Spinal cord (tissue), 10 donors: ENCODE results near the gene SLC38A6. TPM values are rescaled to one million over a fixed set of nuclear protein-coding genes. Genes with fewer than 3 reads are reported as not detected.

Experiments used
- DNase-seq, 6 donors: peaks; one replicate each; pipeline versions ENCODE4 v3.0.0 to v3.0.0-alpha.2; 2013 to 2015; ENCODE audit warnings: low spot score in 6 of 6, low read depth in 4 of 6
- H3K27ac ChIP-seq: one replicate; pipeline ENCODE4 v1.5.1; 2013; ENCODE audit warnings: low read depth, low read length, control low read depth
- H3K27me3 ChIP-seq: one replicate; pipeline ENCODE4 v1.6.1; 2013; ENCODE audit warnings: low read length; ENCODE audit not compliant: control insufficient read depth, insufficient read depth
- H3K36me3 ChIP-seq: one replicate; pipeline ENCODE4 v1.6.1; 2013; ENCODE audit warnings: low read length; ENCODE audit not compliant: control insufficient read depth, insufficient read depth
- H3K4me1 ChIP-seq: one replicate; pipeline ENCODE4 v1.6.1; 2013; ENCODE audit warnings: low read length; ENCODE audit not compliant: control insufficient read depth, insufficient read depth
- H3K4me3 ChIP-seq: one replicate; pipeline ENCODE4 v1.5.1; 2013; ENCODE audit warnings: low read depth, low read length, control low read depth
- H3K9me3 ChIP-seq: one replicate; pipeline ENCODE4 v1.6.1; 2013; ENCODE audit warnings: low read length; ENCODE audit not compliant: control insufficient read depth, insufficient read depth
- WGBS: methylation state at CpG from one replicate; pipeline ENCODE4 v1.1.5; 2013; ENCODE audit warnings: missing lambda C conversion rate; ENCODE audit not compliant: insufficient coverage; 5-methylcytosine and 5-hydroxymethylcytosine counted together
- polyA plus RNA-seq, 2 donors: library from polyadenylated mRNA; unstranded; fragments of 120-200 nt; gene quantifications; one replicate each; pipeline ENCODE4 v1.2.1, GENCODE V29; 2013; ENCODE audit not compliant: insufficient read length in 2 of 2
- total RNA-seq, 2 donors: library from RNA; depleted of rRNA in 1 of 2; stranded (reverse); fragments of 120-200 nt in 1 of 2; fragments of >200 nt in 1 of 2; gene quantifications; one replicate each; pipeline versions ENCODE4 v1.2.3 to v1.2.4, GENCODE V29; 2013 to 2014
- donor health status: healthy.

SLC38A6 gene
- total and polyA plus RNA-seq, 4 donors = 15.3 to 56.6 (median 23.5) TPM

- H3K27me3 ChIP-seq = no peaks in the 10 kb centered on the region
- DNase-seq = no peak
- no CpG with 5 or more reads among the region's 1 CpG for WGBS
Measured at GRCh38 chr14:61003571-61003970, 22.5 kb downstream of the SLC38A6 start.

DNA sequence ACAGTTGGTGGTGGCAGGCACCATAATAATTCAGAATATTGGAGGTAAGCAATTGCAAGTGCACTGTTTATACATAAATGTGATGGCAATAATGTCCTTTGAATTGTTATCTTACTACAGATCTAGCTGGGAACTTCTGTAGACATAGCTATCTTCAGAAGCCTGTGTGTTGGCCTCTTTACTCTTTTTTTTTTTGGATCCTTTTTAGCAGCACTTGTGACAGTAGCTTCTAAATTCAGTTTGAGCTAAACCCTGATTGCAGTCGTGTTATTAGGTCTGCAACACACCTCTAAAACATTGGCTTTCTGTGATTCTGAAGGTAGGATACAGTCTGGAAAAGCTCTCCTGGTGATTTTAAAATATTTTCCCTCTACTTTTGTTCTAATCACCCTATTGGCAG is 38.5 kb downstream of the SLC38A6 start:
- Histone ChIP-seq H3K36me3 (no peaks in the 10 kb centered on the region), H3K4me1 (no peaks in the 10 kb centered on the region), H3K27me3 (no peaks in the 10 kb centered on the region), H3K4me3 (no peak overlapping the region), H3K9me3 (no peaks in the 10 kb centered on the region), H3K27ac (no peak overlapping the region)
- no CpG with 5 or more reads among the region's 1 CpG for WGBS
- DNase-seq = no peak

More at GRCh38 chr14:61003571-61003970, 22.5 kb downstream of the SLC38A6 start:
- Histone ChIP-seq H3K27ac (no peak overlapping the region), H3K36me3 (peaks cover 2% of the 10 kb centered on the region), H3K9me3 (no peaks in the 10 kb centered on the region), H3K4me1 (no peaks in the 10 kb centered on the region), H3K4me3 (no peak overlapping the region)

DNA sequence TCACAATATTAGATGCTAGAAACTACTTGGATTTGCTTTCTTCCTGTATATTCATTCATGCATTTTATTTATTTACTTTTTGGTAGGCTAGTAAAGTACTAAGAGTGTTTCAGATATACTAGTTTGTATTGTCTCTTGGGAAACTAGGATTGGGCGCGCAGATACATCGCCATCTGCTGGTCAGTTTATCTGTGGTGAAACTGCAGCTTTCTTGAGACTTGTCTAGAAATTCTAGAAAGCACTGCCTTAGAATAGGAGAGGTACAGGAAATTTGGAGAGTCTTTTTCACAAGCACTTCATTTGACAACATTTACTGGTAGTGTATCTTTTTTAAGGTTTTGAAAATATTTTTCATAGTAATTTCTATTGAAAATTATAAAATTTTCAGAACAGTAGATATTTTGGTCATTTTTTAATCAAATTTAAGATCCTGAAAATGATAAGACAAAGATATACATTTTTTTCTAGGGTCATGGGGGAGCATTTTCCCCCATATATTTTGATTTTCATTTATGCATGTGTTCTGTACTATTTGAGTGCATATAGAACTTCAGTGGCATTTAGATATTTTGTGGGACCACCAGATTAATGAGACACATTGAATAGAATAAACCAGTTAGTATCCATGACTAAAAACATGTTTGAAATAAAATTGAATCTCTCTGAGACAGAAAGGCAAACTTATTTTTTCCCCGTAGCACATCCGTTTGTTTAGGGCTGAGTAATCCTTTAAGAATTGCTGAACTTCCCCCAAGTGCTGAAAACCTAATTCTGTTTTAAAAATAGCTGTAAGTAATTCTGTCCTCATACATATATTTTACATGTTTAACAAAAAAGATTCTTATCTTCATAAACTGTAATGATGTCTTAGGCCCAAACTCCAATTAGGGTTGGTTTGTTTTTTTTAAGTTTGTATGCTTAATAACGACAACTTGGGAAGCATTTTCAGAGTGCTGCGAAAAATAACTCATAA is 44.5 kb downstream of the SLC38A6 start:
- peak in 5 of 6 donors; percentile 31 to 88 (median 43) for DNase-seq
- H3K27ac ChIP-seq = no peak overlapping the region
- no peak overlapping the region for H3K4me3 ChIP-seq
- no peaks in the 10 kb centered on the region for H3K27me3 ChIP-seq
- no peaks in the 10 kb centered on the region for H3K36me3 ChIP-seq
- H3K4me1 ChIP-seq = no peaks in the 10 kb centered on the region
- H3K9me3 ChIP-seq = no peaks in the 10 kb centered on the region
- WGBS = no CpG with 5 or more reads among the region's 7 CpGs

DNA sequence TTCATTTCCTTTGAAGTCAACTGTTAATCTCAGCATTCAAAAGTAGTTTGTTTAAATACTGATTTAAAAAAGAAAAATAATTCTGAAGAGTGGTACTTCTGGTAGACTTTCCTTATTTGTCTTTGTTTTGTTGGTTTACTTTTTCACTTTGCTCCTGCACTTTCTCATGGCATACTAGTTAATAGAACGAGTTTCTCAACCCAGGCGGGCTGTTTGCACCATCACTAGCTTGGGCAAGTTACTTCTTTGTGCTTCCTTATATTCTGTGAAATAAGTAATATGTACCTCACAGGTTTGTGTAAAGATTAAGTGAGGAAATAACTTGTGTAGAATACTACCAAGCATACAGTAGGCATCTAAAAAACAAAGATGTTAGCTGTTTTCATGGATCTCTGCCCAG is 45.5 kb downstream of the SLC38A6 start:
- no peaks in the 10 kb centered on the region for H3K9me3 ChIP-seq
- no CpG with 5 or more reads among the region's 2 CpGs for WGBS
- DNase-seq = no peak
- no peak overlapping the region for H3K27ac ChIP-seq
- no peaks in the 10 kb centered on the region for H3K36me3 ChIP-seq
- H3K27me3 ChIP-seq = no peaks in the 10 kb centered on the region
- no peaks in the 10 kb centered on the region for H3K4me1 ChIP-seq
- no peak overlapping the region for H3K4me3 ChIP-seq

GRCh38 chr14:61031026-61031425 is 50.0 kb downstream of the SLC38A6 start:
- Histone ChIP-seq H3K4me3 (no peak overlapping the region), H3K4me1 (no peaks in the 10 kb centered on the region), H3K36me3 (no peaks in the 10 kb centered on the region), H3K27ac (no peak overlapping the region), H3K9me3 (no peaks in the 10 kb centered on the region), H3K27me3 (no peaks in the 10 kb centered on the region)
- DNase-seq = no peak

DNA sequence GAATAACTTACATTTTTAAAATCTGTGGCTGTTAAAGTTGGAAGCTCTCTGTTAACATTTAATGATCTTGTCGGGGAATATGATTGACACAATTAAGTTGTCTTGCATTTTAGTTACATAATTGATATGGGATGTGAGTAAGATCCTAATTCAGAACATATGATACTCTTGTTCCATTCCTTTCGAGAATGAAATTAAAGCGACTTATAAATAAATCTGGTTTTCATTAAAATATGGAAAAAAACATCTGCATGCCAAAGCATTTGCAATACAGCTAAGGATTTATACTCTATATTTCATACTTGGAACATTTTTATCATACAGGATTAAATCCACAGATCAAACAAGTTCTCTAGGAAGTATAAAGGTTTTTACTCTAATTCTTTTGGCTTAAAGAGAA is 52.0 kb downstream of the SLC38A6 start:
- DNase-seq = no peak
- H3K27ac ChIP-seq = no peak overlapping the region
- H3K9me3 ChIP-seq = no peaks in the 10 kb centered on the region
- H3K36me3 ChIP-seq = no peaks in the 10 kb centered on the region
- no CpG with 5 or more reads among the region's 3 CpGs for WGBS
- H3K4me1 ChIP-seq = no peaks in the 10 kb centered on the region
- H3K4me3 ChIP-seq = no peak overlapping the region
- H3K27me3 ChIP-seq = no peaks in the 10 kb centered on the region

DNA sequence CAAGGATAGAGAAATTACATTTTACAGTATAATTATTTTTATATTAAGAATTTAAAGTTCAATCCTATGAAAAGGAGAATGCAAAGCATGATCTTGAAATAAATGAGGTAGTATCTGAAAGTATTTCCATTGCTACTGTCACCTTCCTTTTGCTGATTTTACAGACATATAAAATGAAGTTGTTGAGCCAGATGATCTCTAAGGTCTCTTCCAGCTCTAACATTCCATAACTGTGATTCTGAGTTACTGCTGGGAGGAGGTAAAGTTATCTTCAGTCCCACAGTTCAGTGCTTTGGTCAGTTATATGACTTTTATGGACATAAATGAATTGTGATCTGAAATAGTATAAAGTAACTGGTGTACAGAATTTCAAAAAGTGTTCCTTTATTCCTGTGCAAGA is 52.8 kb downstream of the SLC38A6 start:
- Histone ChIP-seq H3K4me1 (no peaks in the 10 kb centered on the region), H3K9me3 (no peaks in the 10 kb centered on the region), H3K27ac (no peak overlapping the region), H3K4me3 (no peak overlapping the region), H3K36me3 (no peaks in the 10 kb centered on the region), H3K27me3 (no peaks in the 10 kb centered on the region)
- no peak for DNase-seq

DNA sequence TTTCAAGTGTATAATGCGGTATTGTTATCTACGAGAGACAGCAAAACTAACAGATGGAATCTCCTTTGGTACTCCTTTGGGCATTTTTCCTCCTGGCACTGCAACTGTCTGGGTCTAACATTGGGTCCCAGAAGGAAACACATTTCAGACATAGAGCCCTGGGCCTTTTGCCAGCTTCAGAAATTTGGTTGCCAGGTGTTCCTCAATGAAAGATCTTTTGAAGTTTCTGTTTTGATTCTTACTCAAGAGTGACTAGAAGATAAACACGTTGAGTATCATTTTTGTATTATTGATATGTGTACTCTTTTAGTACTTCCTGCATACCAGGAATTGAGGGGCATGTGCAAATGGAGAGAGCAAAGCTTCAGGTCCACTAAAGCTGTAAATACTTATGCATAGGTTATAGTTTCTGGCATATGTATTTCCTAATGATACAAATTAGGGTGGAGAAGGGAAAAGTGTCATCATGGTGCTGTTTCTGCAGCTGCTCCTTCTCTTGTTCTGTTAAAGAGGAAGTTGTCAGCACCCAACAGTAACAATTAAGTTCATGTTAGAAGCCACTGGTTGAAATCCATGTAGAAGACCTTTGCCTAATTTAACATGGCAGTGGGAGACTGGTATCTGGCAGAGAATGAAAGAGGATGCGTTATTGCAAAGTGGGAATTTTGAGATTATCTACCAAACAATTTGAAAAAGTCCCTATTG is 53.5 kb downstream of the SLC38A6 start:
- Histone ChIP-seq H3K36me3 (no peaks in the 10 kb centered on the region), H3K27me3 (no peaks in the 10 kb centered on the region), H3K27ac (no peak overlapping the region), H3K9me3 (no peaks in the 10 kb centered on the region), H3K4me3 (no peak overlapping the region), H3K4me1 (no peaks in the 10 kb centered on the region)
- 40% methylated on average over 2 of the region's 4 CpGs for WGBS
- peak in 1 of 6 donors; percentile 49 for DNase-seq

DNA sequence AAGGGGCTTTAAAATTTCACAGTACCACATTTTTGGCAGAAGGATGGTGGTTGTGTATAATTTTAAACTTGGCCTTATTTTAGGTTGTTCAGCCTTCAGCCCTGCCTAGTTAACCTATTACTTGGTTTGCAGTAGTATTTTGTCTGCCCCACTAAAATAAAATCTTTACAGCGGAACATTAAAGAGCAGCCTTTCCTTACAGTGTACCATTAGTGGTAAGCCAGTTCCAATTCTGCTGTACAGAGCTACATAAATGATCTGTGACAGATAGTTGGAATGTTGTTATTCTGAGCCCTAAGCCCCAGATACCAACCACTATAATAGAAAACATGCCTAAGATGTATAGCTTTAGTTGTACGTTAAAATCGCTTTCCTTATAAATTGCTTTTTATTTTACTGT is 56.2 kb downstream of the SLC38A6 start:
- Histone ChIP-seq H3K27me3 (no peaks in the 10 kb centered on the region), H3K4me1 (no peaks in the 10 kb centered on the region), H3K27ac (no peak overlapping the region), H3K36me3 (no peaks in the 10 kb centered on the region), H3K9me3 (no peaks in the 10 kb centered on the region), H3K4me3 (no peak overlapping the region)
- WGBS = no CpG with 5 or more reads among the region's 3 CpGs
- peak in 1 of 6 donors; percentile 15 for DNase-seq

- no peak for DNase-seq
- Histone ChIP-seq H3K27ac (no peak overlapping the region), H3K27me3 (no peaks in the 10 kb centered on the region), H3K4me1 (no peaks in the 10 kb centered on the region), H3K36me3 (no peaks in the 10 kb centered on the region), H3K9me3 (no peaks in the 10 kb centered on the region), H3K4me3 (no peak overlapping the region)
- no CpG with 5 or more reads among the region's 3 CpGs for WGBS
Measured at GRCh38 chr14:61041704-61042103, 60.7 kb downstream of the SLC38A6 start.
